GM23338 (cell line): ENCODE data around the gene PHKA2. TPM values are rescaled to one million over a fixed set of nuclear protein-coding genes. Genes with fewer than 3 reads are reported as not detected.

Experiments
- ATAC-seq: fragments of 200-7000 bp; cut with Tn5 transposase; 3 replicates; pipeline ENCODE4 v1.9.1; 2020
- DNase-seq: peaks from one replicate; pipeline ENCODE4 v3.0.0-alpha.2; 2015; ENCODE audit warnings: low spot score
- H2AFZ ChIP-seq: fragments of 200-600 bp; sonication (generic); 2 replicates; pipeline ENCODE4 v1.8.0; 2016; ENCODE audit warnings: antibody characterized with exemption, mild to moderate bottlenecking, moderate library complexity
- H3F3A ChIP-seq: fragments of 200-600 bp; sonication (generic); replicated peaks from 2 replicates; pipeline ENCODE4 v1.8.0; 2017; ENCODE audit warnings: antibody characterized with exemption, mixed run types, low read depth
- H3K27ac ChIP-seq: fragments of 200-600 bp; sonication (generic); 2 replicates; pipeline ENCODE4 v1.6.1; 2016; ENCODE audit warnings: low read depth
- H3K27me3 ChIP-seq: fragments of 200-600 bp; sonication (generic); 2 replicates; pipeline ENCODE4 v1.8.0; 2016; ENCODE audit warnings: mild to moderate bottlenecking, mixed run types, moderate library complexity; ENCODE audit not compliant: insufficient read depth
- H3K36me3 ChIP-seq: fragments of 200-600 bp; sonication (generic); 2 replicates; pipeline ENCODE4 v1.8.0; 2016; ENCODE audit warnings: mild to moderate bottlenecking; ENCODE audit not compliant: insufficient read depth
- H3K4me1 ChIP-seq: fragments of 200-600 bp; sonication (generic); 2 replicates; pipeline ENCODE4 v1.8.0; 2016; ENCODE audit warnings: mild to moderate bottlenecking, moderate library complexity; ENCODE audit not compliant: insufficient read depth
- H3K4me2 ChIP-seq: fragments of 200-600 bp; sonication (generic); 2 replicates; pipeline ENCODE4 v1.7.1; 2017; ENCODE audit warnings: mixed run types
- H3K4me3 ChIP-seq: fragments of 200-600 bp; sonication (generic); 2 replicates; pipeline ENCODE4 v1.6.1; 2016; ENCODE audit warnings: mixed run types
- H3K79me2 ChIP-seq: fragments of 200-600 bp; sonication (generic); replicated peaks from 2 replicates; pipeline ENCODE4 v1.8.0; 2017; ENCODE audit warnings: mild to moderate bottlenecking; ENCODE audit not compliant: insufficient read depth
- H3K9me2 ChIP-seq: fragments of 200-600 bp; sonication (generic); 2 replicates; pipeline ENCODE4 v1.8.0; 2017; ENCODE audit not compliant: insufficient read depth
- H4K20me1 ChIP-seq: fragments of 200-600 bp; sonication (generic); replicated peaks from 2 replicates; pipeline ENCODE4 v1.8.0; 2017; ENCODE audit warnings: mild to moderate bottlenecking; ENCODE audit not compliant: insufficient read depth
- H3K27ac Mint-ChIP-seq: 2 replicates; pipeline ENCODE4 v1.8.0; 2020; ENCODE audit warnings: inconsistent platforms, mild to moderate bottlenecking, moderate library complexity, mixed read lengths
- H3K27me3 Mint-ChIP-seq: 3 replicates; pipeline ENCODE4 v1.8.0; 2022; ENCODE audit warnings: low read depth, mild to moderate bottlenecking, moderate library complexity, mixed read lengths, inconsistent platforms; ENCODE audit not compliant: insufficient read depth, poor library complexity
- H3K36me3 Mint-ChIP-seq: 3 replicates; pipeline ENCODE4 v1.8.0; 2021; ENCODE audit warnings: low read depth, mild to moderate bottlenecking, inconsistent platforms, moderate library complexity, mixed read lengths
- H3K4me1 Mint-ChIP-seq: 3 replicates; pipeline ENCODE4 v1.8.0; 2020; ENCODE audit warnings: mild to moderate bottlenecking, inconsistent platforms, mixed read lengths
- H3K4me3 Mint-ChIP-seq: 3 replicates; pipeline ENCODE4 v1.8.0; 2021; ENCODE audit warnings: moderate library complexity, mild to moderate bottlenecking, inconsistent platforms, mixed read lengths
- H3K9me3 Mint-ChIP-seq: 3 replicates; pipeline ENCODE4 v1.8.0; 2020; ENCODE audit warnings: moderate library complexity, mild to moderate bottlenecking, inconsistent platforms, mixed read lengths
- CREB1 ChIP-seq: fragments of 250-450 bp; sonication (Bioruptor Pico); IDR thresholded peaks from 2 replicates; pipeline ENCODE4 v1.5.0; 2020; ENCODE audit warnings: low read depth, mild to moderate bottlenecking, moderate library complexity
- EZH2 ChIP-seq: fragments of 200-600 bp; sonication (generic); IDR thresholded peaks from one replicate; pipeline ENCODE4 v1.8.0; 2017; ENCODE audit warnings: antibody characterized with exemption, mild to moderate bottlenecking, low read depth; ENCODE audit not compliant: unreplicated experiment
- EZH2phosphoT487 ChIP-seq: fragments of 200-600 bp; sonication (generic); IDR thresholded peaks from one replicate; pipeline ENCODE4 v1.8.1; 2018; ENCODE audit warnings: antibody characterized with exemption; ENCODE audit not compliant: unreplicated experiment
- JUNB ChIP-seq: IDR thresholded peaks from one replicate; pipeline ENCODE4 v1.6.1; 2016; ENCODE audit warnings: antibody characterized with exemption; ENCODE audit not compliant: unreplicated experiment
- NANOG ChIP-seq: IDR thresholded peaks from 2 replicates; pipeline ENCODE4 v1.6.1; 2016; ENCODE audit warnings: antibody characterized with exemption, borderline replicate concordance
- POLR2AphosphoS5 ChIP-seq: IDR thresholded peaks from 2 replicates; pipeline ENCODE4 v1.6.1; 2016; ENCODE audit warnings: antibody characterized with exemption, low read depth
- STAT1 ChIP-seq: IDR thresholded peaks from one replicate; pipeline ENCODE4 v1.6.1; 2016; ENCODE audit warnings: antibody characterized with exemption; ENCODE audit not compliant: unreplicated experiment
- ZNF114 ChIP-seq: fragments of 250-450 bp; sonication (Bioruptor Pico); IDR thresholded peaks from 2 replicates; pipeline ENCODE4 v1.5.0; 2020; ENCODE audit warnings: mild to moderate bottlenecking, moderate library complexity
- ZNF331 ChIP-seq: fragments of 250-450 bp; sonication (Bioruptor Pico); IDR thresholded peaks from 2 replicates; pipeline ENCODE4 v1.5.0; 2020; ENCODE audit warnings: low read depth, mild to moderate bottlenecking, moderate library complexity
- polyA plus RNA-seq: library from polyadenylated mRNA; unstranded; fragments of >200 nt; fragmentation: Nextera tagmentation; extraction: Ambion mirVana; gene quantifications from 2 replicates; pipeline ENCODE4 v1.2.1, GENCODE V29; 2016
- total RNA-seq: library from RNA; depleted of rRNA; stranded (reverse); fragments of >200 nt; shearing (Covaris generic); gene quantifications from 2 replicates; pipeline ENCODE4 v1.2.3, GENCODE V29; 2014
- TF ChIP-seq, protein P1 (sequence below): IDR thresholded peaks from one replicate; pipeline ENCODE4 v1.6.1; 2018; ENCODE audit warnings: antibody characterized with exemption; ENCODE audit not compliant: unreplicated experiment
- TF ChIP-seq, protein P2 (sequence below), 2 experiments: fragments of 200-600 bp in 1 of 2; sonication (generic) in 1 of 2; conservative IDR thresholded peaks; 2 replicates each; pipeline versions ENCODE4 v1.5.1 to v1.6.1; 2016 to 2017; ENCODE audit warnings: antibody characterized with exemption in 2 of 2, low read depth in 2 of 2, mild to moderate bottlenecking in 2 of 2, moderate library complexity in 1 of 2
- TF ChIP-seq, protein P3 (sequence below): IDR thresholded peaks from 2 replicates; pipeline ENCODE4 v1.6.1; 2016; ENCODE audit warnings: antibody characterized with exemption
- TF ChIP-seq, protein P4 (sequence below): fragments of 250-450 bp; sonication (Bioruptor Pico); IDR thresholded peaks from 2 replicates; pipeline ENCODE4 v1.5.0; 2020; ENCODE audit warnings: mild to moderate bottlenecking, moderate library complexity

PHKA2 gene
- total and polyA plus RNA-seq, 2 experiments from 2014 or later = 8.0 to 23.9 TPM

DNA sequence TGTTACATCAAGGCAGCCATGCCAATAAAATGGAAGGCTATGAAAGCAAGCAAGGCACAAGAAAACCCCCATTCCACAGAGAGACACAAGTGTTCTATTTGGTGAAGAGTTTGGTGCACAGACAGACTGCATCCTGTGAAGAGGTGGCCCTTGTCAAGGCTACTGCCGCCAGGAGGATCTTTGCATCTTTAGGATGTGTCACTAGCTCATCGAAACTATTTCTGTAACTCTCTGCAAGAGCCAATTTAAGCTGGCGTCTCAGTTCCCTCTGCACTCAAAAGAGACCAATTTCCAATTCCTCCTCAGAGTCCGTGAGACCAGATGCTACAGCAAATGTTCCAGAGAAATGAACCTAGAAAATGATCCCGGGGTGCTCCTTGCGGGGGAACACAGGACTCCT, 91.0 kb downstream of the PHKA2 start:
- H3K4me2 ChIP-seq = no peak overlapping the region
- Mint-ChIP-seq H3K36me3 (no peaks in the 10 kb centered on the region; the same call in 2 of the 3 replicates), H3K4me3 (no peak overlapping the region), H3K27me3 (peaks cover 3% of the 10 kb centered on the region), H3K9me3 (no peaks in the 10 kb centered on the region), H3K27ac (no peak overlapping the region), H3K4me1 (peaks cover 3% of the 10 kb centered on the region; the same call in 2 of the 3 replicates)
- H3K4me3 ChIP-seq = no peak overlapping the region
- H4K20me1 ChIP-seq = no peaks in the 10 kb centered on the region
- H3K36me3 ChIP-seq = no peaks in the 10 kb centered on the region
- no peaks in the 10 kb centered on the region for H3K9me2 ChIP-seq
- no peaks in the 10 kb centered on the region for H3K79me2 ChIP-seq
- DNase-seq = no peak
- TF ChIP-seq ZNF331 (CRISPR knock-in tag) (no peak), STAT1 (no peak), EZH2 (no peak), NANOG (no peak), POLR2AphosphoS5 (no peak), EZH2phosphoT487 (no peak), ZNF114 (no peak), JUNB (no peak), CREB1 (no peak)
- TF ChIP-seq, protein P1, sequence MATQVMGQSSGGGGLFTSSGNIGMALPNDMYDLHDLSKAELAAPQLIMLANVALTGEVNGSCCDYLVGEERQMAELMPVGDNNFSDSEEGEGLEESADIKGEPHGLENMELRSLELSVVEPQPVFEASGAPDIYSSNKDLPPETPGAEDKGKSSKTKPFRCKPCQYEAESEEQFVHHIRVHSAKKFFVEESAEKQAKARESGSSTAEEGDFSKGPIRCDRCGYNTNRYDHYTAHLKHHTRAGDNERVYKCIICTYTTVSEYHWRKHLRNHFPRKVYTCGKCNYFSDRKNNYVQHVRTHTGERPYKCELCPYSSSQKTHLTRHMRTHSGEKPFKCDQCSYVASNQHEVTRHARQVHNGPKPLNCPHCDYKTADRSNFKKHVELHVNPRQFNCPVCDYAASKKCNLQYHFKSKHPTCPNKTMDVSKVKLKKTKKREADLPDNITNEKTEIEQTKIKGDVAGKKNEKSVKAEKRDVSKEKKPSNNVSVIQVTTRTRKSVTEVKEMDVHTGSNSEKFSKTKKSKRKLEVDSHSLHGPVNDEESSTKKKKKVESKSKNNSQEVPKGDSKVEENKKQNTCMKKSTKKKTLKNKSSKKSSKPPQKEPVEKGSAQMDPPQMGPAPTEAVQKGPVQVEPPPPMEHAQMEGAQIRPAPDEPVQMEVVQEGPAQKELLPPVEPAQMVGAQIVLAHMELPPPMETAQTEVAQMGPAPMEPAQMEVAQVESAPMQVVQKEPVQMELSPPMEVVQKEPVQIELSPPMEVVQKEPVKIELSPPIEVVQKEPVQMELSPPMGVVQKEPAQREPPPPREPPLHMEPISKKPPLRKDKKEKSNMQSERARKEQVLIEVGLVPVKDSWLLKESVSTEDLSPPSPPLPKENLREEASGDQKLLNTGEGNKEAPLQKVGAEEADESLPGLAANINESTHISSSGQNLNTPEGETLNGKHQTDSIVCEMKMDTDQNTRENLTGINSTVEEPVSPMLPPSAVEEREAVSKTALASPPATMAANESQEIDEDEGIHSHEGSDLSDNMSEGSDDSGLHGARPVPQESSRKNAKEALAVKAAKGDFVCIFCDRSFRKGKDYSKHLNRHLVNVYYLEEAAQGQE = no peak
- TF ChIP-seq, protein P2, sequence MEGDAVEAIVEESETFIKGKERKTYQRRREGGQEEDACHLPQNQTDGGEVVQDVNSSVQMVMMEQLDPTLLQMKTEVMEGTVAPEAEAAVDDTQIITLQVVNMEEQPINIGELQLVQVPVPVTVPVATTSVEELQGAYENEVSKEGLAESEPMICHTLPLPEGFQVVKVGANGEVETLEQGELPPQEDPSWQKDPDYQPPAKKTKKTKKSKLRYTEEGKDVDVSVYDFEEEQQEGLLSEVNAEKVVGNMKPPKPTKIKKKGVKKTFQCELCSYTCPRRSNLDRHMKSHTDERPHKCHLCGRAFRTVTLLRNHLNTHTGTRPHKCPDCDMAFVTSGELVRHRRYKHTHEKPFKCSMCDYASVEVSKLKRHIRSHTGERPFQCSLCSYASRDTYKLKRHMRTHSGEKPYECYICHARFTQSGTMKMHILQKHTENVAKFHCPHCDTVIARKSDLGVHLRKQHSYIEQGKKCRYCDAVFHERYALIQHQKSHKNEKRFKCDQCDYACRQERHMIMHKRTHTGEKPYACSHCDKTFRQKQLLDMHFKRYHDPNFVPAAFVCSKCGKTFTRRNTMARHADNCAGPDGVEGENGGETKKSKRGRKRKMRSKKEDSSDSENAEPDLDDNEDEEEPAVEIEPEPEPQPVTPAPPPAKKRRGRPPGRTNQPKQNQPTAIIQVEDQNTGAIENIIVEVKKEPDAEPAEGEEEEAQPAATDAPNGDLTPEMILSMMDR (conservative IDR thresholded peaks at IDR 0.05; ENCODE audit: low read depth in 2 of 2) = no peak
- TF ChIP-seq, protein P3, sequence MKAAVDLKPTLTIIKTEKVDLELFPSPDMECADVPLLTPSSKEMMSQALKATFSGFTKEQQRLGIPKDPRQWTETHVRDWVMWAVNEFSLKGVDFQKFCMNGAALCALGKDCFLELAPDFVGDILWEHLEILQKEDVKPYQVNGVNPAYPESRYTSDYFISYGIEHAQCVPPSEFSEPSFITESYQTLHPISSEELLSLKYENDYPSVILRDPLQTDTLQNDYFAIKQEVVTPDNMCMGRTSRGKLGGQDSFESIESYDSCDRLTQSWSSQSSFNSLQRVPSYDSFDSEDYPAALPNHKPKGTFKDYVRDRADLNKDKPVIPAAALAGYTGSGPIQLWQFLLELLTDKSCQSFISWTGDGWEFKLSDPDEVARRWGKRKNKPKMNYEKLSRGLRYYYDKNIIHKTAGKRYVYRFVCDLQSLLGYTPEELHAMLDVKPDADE = no peak
- TF ChIP-seq, protein P4, sequence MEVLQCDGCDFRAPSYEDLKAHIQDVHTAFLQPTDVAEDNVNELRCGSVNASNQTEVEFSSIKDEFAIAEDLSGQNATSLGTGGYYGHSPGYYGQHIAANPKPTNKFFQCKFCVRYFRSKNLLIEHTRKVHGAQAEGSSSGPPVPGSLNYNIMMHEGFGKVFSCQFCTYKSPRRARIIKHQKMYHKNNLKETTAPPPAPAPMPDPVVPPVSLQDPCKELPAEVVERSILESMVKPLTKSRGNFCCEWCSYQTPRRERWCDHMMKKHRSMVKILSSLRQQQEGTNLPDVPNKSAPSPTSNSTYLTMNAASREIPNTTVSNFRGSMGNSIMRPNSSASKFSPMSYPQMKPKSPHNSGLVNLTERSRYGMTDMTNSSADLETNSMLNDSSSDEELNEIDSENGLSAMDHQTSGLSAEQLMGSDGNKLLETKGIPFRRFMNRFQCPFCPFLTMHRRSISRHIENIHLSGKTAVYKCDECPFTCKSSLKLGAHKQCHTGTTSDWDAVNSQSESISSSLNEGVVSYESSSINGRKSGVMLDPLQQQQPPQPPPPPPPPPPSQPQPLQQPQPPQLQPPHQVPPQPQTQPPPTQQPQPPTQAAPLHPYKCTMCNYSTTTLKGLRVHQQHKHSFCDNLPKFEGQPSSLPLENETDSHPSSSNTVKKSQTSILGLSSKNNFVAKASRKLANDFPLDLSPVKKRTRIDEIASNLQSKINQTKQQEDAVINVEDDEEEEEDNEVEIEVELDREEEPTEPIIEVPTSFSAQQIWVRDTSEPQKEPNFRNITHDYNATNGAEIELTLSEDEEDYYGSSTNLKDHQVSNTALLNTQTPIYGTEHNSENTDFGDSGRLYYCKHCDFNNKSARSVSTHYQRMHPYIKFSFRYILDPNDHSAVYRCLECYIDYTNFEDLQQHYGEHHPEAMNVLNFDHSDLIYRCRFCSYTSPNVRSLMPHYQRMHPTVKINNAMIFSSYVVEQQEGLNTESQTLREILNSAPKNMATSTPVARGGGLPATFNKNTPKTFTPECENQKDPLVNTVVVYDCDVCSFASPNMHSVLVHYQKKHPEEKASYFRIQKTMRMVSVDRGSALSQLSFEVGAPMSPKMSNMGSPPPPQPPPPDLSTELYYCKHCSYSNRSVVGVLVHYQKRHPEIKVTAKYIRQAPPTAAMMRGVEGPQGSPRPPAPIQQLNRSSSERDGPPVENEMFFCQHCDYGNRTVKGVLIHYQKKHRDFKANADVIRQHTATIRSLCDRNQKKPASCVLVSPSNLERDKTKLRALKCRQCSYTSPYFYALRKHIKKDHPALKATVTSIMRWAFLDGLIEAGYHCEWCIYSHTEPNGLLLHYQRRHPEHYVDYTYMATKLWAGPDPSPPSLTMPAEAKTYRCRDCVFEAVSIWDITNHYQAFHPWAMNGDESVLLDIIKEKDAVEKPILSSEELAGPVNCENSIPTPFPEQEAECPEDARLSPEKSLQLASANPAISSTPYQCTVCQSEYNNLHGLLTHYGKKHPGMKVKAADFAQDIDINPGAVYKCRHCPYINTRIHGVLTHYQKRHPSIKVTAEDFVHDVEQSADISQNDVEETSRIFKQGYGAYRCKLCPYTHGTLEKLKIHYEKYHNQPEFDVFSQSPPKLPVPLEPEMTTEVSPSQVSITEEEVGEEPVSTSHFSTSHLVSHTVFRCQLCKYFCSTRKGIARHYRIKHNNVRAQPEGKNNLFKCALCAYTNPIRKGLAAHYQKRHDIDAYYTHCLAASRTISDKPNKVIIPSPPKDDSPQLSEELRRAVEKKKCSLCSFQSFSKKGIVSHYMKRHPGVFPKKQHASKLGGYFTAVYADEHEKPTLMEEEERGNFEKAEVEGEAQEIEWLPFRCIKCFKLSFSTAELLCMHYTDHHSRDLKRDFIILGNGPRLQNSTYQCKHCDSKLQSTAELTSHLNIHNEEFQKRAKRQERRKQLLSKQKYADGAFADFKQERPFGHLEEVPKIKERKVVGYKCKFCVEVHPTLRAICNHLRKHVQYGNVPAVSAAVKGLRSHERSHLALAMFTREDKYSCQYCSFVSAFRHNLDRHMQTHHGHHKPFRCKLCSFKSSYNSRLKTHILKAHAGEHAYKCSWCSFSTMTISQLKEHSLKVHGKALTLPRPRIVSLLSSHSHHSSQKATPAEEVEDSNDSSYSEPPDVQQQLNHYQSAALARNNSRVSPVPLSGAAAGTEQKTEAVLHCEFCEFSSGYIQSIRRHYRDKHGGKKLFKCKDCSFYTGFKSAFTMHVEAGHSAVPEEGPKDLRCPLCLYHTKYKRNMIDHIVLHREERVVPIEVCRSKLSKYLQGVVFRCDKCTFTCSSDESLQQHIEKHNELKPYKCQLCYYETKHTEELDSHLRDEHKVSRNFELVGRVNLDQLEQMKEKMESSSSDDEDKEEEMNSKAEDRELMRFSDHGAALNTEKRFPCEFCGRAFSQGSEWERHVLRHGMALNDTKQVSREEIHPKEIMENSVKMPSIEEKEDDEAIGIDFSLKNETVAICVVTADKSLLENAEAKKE = no peak
- H3F3A ChIP-seq = no peaks in the 10 kb centered on the region
- no peak for ATAC-seq
- no peak overlapping the region for H2AFZ ChIP-seq
- no peak overlapping the region for H3K27ac ChIP-seq
- H3K4me1 ChIP-seq = no peaks in the 10 kb centered on the region
- H3K27me3 ChIP-seq = no peaks in the 10 kb centered on the region
